GM12873 (cell line): ENCODE results near the gene NCK1.

Experiments used
- CTCF ChIP-seq: IDR thresholded peaks from 2 replicates; pipeline ENCODE4 v1.5.1; 2012; ENCODE audit warnings: low read depth, mild to moderate bottlenecking, moderate library complexity, low read length, control low read depth; ENCODE audit not compliant: insufficient read depth; ENCODE audit errors: missing control alignments

The NCK1 gene

GRCh38 chr3:136943436-136943835, 81.4 kb downstream of the NCK1 start:
- TF ChIP-seq CTCF, result no peak

DNA sequence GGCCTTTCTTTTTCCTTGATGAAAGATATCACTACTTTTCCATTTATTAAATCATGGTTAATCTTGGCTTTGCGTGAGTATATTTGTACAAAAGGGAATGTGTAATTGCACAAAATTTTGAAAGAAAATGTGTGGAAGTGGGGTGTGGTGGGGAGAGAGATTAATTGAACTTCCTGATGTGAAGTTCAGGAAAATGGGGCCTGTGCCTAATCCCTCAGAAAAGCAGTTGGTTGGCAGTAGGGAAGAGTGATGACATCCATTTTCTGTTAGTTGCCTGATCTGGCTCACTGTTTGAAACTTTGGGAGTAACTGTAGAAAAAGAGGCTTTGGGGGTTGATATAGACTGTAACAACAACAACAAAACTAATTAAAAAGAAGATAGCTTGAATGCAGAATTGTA, 85.0 kb downstream of the NCK1 start:
- no peak for TF ChIP-seq CTCF

- TF ChIP-seq CTCF, result no peak
These were observed 85.5 kb downstream of the NCK1 start for GRCh38 chr3:136947477-136947876.

GRCh38 chr3:136949146-136949545, 87.1 kb downstream of the NCK1 start:
- TF ChIP-seq CTCF, result no peak

DNA sequence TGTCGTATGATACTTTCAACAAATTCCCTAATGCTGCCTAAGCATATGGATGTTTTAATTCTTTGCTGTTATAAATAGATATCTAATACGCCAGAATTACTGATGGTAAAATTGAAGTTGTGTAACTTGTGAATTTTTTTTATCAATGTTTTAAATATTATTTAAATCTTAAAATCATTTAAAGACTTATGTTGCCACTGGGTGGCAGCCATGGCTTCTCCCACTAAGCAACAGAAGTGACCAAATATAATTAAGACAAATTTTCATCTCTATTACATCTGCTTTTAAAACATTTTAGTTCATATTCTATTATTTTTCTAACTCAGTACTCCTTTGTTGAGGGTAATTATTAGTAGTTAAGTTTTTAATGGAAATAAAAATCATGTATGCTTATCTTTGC, 87.7 kb downstream of the NCK1 start:
- no peak for TF ChIP-seq CTCF

DNA sequence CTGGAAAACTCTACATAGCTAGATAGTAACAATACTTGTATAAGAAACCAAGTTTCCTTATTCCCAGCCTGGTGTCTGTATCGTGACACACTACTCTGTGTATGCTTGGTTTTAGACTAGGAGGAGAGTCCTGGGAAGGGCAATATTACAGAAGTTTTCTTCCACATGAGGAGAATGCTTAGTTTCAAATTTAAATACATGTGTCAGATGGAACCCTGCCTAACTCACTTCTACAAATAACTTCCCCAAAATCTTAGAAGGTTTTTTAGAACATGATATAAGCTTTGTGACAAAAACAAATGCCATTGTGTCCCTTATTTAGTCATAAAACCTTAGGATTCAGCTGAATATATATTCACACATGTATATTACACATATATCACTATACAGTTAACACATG, 88.6 kb downstream of the NCK1 start:
- TF ChIP-seq CTCF, result no peak

- no peak for TF ChIP-seq CTCF
These were observed 90.3 kb downstream of the NCK1 start for GRCh38 chr3:136952292-136952691.
